Esophagus squamous epithelium (tissue), 4 donors: Measurements from ENCODE around the gene PLA2G2D.

ENCODE experiments used
- POLR2A ChIP-seq, 4 donors: fragments of 450-650 bp; IDR thresholded peaks; one replicate each; pipeline ENCODE4 v1.6.1; 2017; ENCODE audit warnings: antibody characterized with exemption in 4 of 4, mild to moderate bottlenecking in 4 of 4, moderate library complexity in 3 of 4
- TF ChIP-seq, protein P1 (sequence below), 6 experiments: fragments of 450-650 bp in 4 of 6; fragments of 200-600 bp in 2 of 6; sonication (generic) in 2 of 6; IDR thresholded peaks; one replicate each; pipeline ENCODE4 v1.5.1; 2016 to 2019; ENCODE audit warnings: antibody characterized with exemption in 6 of 6, mild to moderate bottlenecking in 4 of 6, moderate library complexity in 4 of 6

GRCh38 chr1:20152599-20152930 lies 33.2 kb upstream of the PLA2G2D start:
- no peak for TF ChIP-seq POLR2A (IDR thresholded peaks at IDR 0.05)
- TF ChIP-seq, protein P1, sequence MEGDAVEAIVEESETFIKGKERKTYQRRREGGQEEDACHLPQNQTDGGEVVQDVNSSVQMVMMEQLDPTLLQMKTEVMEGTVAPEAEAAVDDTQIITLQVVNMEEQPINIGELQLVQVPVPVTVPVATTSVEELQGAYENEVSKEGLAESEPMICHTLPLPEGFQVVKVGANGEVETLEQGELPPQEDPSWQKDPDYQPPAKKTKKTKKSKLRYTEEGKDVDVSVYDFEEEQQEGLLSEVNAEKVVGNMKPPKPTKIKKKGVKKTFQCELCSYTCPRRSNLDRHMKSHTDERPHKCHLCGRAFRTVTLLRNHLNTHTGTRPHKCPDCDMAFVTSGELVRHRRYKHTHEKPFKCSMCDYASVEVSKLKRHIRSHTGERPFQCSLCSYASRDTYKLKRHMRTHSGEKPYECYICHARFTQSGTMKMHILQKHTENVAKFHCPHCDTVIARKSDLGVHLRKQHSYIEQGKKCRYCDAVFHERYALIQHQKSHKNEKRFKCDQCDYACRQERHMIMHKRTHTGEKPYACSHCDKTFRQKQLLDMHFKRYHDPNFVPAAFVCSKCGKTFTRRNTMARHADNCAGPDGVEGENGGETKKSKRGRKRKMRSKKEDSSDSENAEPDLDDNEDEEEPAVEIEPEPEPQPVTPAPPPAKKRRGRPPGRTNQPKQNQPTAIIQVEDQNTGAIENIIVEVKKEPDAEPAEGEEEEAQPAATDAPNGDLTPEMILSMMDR (IDR thresholded peaks at IDR 0.05): no peak
